ENCODE data around the gene ABCC1. TPM values are rescaled to one million over a fixed set of nuclear protein-coding genes. Genes with fewer than 3 reads are reported as not detected.

ABCC1 gene
- total and polyA plus RNA-seq, 12 donors = 12.4 to 38.8 (median 28.0) TPM

DNA sequence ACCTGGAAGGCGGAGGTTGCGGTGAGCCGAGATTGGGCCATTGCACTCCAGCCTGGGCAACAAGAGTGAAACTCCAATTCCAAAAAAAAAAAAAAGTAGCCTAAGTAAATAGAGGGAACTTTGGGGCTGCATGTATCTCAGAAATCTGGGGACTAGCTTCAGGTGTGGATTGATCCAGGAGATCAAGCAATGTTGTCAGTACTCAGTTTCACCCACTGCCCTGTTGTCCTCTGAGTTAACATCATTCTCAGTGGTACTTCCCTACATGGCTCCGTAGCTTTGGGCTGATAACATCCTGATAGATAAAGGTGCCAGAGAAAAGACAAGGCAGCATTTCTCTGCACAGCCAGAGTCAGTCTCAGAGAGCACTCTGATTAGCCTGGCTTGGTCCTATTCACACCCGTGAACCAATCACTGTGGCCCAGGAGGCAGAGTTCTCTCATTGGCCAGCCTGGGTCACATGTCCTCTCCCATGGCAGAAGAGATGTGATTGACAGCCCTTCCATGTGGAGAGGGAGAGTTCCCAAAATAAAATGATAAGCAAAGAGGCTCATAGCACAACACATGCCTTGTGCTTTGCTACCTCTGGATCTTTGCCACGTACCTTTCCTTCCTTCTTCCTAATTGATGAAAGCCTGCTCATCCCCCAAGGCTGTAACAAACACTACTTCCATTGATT is 99.6 kb downstream of the ABCC1 start:
- no peak overlapping the region for H3K4me3 ChIP-seq
- DNase-seq = no peak
- TF ChIP-seq, protein P1, sequence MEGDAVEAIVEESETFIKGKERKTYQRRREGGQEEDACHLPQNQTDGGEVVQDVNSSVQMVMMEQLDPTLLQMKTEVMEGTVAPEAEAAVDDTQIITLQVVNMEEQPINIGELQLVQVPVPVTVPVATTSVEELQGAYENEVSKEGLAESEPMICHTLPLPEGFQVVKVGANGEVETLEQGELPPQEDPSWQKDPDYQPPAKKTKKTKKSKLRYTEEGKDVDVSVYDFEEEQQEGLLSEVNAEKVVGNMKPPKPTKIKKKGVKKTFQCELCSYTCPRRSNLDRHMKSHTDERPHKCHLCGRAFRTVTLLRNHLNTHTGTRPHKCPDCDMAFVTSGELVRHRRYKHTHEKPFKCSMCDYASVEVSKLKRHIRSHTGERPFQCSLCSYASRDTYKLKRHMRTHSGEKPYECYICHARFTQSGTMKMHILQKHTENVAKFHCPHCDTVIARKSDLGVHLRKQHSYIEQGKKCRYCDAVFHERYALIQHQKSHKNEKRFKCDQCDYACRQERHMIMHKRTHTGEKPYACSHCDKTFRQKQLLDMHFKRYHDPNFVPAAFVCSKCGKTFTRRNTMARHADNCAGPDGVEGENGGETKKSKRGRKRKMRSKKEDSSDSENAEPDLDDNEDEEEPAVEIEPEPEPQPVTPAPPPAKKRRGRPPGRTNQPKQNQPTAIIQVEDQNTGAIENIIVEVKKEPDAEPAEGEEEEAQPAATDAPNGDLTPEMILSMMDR (IDR thresholded peaks at IDR 0.05) = no peak
- no peak for TF ChIP-seq POLR2A (IDR thresholded peaks at IDR 0.05)
- no peak overlapping the region for H3K27ac ChIP-seq
- no peaks in the 10 kb centered on the region for H3K4me1 ChIP-seq (replicated peaks in 1 of 2)
- peaks cover 0 to 46% of the 10 kb centered on the region in 2 donors for H3K36me3 ChIP-seq (replicated peaks in 1 of 2)
- WGBS, 4 donors = 95 to 99% (median 96%) methylated on average over 6 of the region's 6 CpGs
- no peaks in the 10 kb centered on the region for H3K9me3 ChIP-seq (replicated peaks in 1 of 3)
- H3K27me3 ChIP-seq = no peaks in the 10 kb centered on the region
- intact Hi-C loops (cut with DNase I) = no loop called here

DNA sequence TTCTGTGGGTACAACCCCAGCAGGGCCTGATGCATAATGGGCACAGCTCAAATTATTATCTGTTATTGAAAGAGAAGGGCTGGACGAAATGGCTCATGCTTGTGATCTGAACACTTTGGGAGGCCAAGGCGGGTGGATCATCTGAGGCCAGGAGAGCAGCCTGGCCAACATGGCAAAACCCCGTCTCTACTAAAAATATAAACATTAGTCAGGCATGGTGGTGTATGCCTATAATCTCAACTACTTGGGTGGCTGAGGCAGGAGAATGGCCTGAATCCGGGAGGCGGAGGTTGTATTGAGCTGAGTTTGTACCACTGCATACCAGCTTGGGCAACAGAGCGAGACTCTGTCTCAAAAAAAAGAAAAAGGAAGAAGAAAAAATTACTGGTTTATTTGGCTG is 100.7 kb downstream of the ABCC1 start:
- H3K27me3 ChIP-seq = no peaks in the 10 kb centered on the region
- peaks cover 0 to 37% of the 10 kb centered on the region in 2 donors for H3K36me3 ChIP-seq (replicated peaks in 1 of 2)
- DNase-seq = no peak
- intact Hi-C loops (cut with DNase I) = no loop called here
- H3K4me3 ChIP-seq = no peak overlapping the region
- no peak overlapping the region for H3K27ac ChIP-seq
- TF ChIP-seq, protein P1 (IDR thresholded peaks at IDR 0.05) = no peak
- no peak for TF ChIP-seq POLR2A (IDR thresholded peaks at IDR 0.05)
- 96 to 98% (median 97%) methylated on average over 6 of the region's 6 CpGs for WGBS, 4 donors
- H3K4me1 ChIP-seq (replicated peaks in 1 of 2) = no peaks in the 10 kb centered on the region
- H3K9me3 ChIP-seq (replicated peaks in 1 of 3) = no peaks in the 10 kb centered on the region

DNA sequence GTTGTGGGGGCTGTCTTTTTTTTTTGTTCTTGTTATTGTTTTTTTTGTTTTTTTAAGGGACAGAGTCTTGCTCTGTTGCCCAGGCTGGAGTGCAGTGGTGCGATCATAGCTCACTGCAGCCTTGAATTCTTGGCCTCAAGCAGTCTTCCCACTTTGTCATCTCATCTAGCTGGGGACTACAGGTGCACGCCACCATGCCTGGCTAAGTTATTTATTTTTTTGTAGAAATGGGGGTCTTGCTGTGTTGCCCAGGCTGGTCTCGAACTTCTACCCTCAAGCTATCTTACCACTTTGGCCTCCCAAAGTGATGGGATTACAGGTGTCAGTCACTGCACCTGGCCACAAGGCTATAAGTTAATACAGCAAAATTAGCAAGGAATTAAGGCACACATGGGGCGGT is 101.7 kb downstream of the ABCC1 start:
- no peak for DNase-seq
- Histone ChIP-seq H3K27me3 (no peaks in the 10 kb centered on the region), H3K36me3 (replicated peaks in 1 of 2) (peaks cover 0 to 37% of the 10 kb centered on the region in 2 donors), H3K4me1 (replicated peaks in 1 of 2) (no peaks in the 10 kb centered on the region), H3K9me3 (replicated peaks in 1 of 3) (no peaks in the 10 kb centered on the region), H3K4me3 (no peak overlapping the region), H3K27ac (no peak overlapping the region)
- no peak for TF ChIP-seq POLR2A (IDR thresholded peaks at IDR 0.05)
- TF ChIP-seq, protein P1 (IDR thresholded peaks at IDR 0.05) = no peak
- intact Hi-C loops (cut with DNase I) = no loop called here
- 91 to 98% (median 96%) methylated on average over 4 of the region's 4 CpGs for WGBS, 4 donors

DNA sequence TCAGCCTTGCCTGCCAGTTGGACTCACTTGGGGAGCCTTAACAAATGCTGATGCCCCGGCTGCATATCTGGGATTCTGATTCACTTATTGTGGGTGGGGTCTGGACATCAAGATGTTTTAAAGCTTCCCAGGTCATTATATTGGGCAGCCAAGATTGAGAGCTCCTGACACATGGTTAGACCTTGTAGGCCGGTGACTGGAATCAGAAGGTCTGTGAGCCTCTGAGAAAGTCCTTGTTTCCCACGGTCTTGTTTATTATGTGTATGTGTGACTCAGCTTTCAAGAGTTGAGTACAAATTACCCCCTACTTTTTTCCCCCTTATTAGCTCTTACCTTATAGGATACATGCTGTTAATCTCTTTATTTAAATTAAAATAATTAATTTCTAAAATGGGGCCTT is 103.5 kb downstream of the ABCC1 start:
- H3K27me3 ChIP-seq = no peaks in the 10 kb centered on the region
- intact Hi-C loops (cut with DNase I) = no loop called here
- no peaks in the 10 kb centered on the region for H3K9me3 ChIP-seq (replicated peaks in 1 of 3)
- no peak for TF ChIP-seq POLR2A (IDR thresholded peaks at IDR 0.05)
- H3K27ac ChIP-seq = no peak overlapping the region
- H3K4me3 ChIP-seq = no peak overlapping the region
- H3K36me3 ChIP-seq (replicated peaks in 1 of 2) = peaks cover 0 to 34% of the 10 kb centered on the region in 2 donors
- no peaks in the 10 kb centered on the region for H3K4me1 ChIP-seq (replicated peaks in 1 of 2)
- no peak for DNase-seq
- 54 to 61% (median 57%) methylated on average over 3 of the region's 3 CpGs for WGBS, 4 donors

DNA sequence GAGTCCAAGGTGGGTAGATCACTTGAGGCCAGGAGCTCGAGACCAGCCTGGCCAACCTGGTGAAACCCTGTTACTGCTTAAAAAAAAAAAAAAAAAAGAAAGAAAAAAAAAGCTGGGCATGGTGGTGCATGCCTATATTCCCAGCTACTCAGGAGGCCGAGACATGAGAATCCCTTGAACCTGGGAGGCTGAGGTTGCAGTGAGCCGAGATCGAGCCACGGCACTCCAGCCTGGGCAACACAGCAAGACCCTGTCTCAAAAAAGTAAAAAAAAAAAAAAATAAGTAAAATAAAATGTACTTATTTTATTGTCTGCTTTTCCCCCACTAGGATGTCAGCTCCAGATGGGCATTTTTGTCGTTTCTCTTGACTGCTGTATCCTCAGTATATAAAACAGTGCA is 107.7 kb downstream of the ABCC1 start:
- DNase-seq = no peak
- H3K36me3 ChIP-seq (replicated peaks in 1 of 2) = peaks cover 0 to 22% of the 10 kb centered on the region in 2 donors
- WGBS, 4 donors = 96 to 97% (median 96%) methylated on average over 5 to 6 of the region's 6 CpGs
- H3K4me3 ChIP-seq = no peak overlapping the region
- intact Hi-C loops (cut with DNase I) = no loop called here
- no peaks in the 10 kb centered on the region for H3K27me3 ChIP-seq
- H3K9me3 ChIP-seq (replicated peaks in 1 of 3) = no peaks in the 10 kb centered on the region
- H3K4me1 ChIP-seq (replicated peaks in 1 of 2) = no peaks in the 10 kb centered on the region
- H3K27ac ChIP-seq = no peak overlapping the region
- TF ChIP-seq, protein P1 (IDR thresholded peaks at IDR 0.05) = no peak
- TF ChIP-seq POLR2A (IDR thresholded peaks at IDR 0.05) = no peak

Measured in adrenal gland (tissue), 12 donors.